K562 (cell line): ENCODE measurements around the gene PDE11A. TPM values are rescaled to one million over a fixed set of nuclear protein-coding genes. Genes with fewer than 3 reads are reported as not detected.
A peak's percentile ranks its signal among the peaks of the same experiment; 100 is the strongest.

ENCODE experiments used
- ATF7 ChIP-seq: fragments of 450-650 bp; IDR thresholded peaks from 2 replicates; pipeline ENCODE4 v1.7.1; 2014; ENCODE audit warnings: mild to moderate bottlenecking, moderate library complexity
- BACH1 ChIP-seq: fragments of 200-800 bp; sonication (Bioruptor generic); IDR thresholded peaks from 2 replicates; pipeline ENCODE4 v1.6.1; 2016; ENCODE audit warnings: missing genetic modification characterization, missing compliant biosample characterization
- CAMTA2 ChIP-seq: fragments of 250-450 bp; sonication (Bioruptor Pico); conservative IDR thresholded peaks from 2 replicates; pipeline ENCODE4 v1.5.1; 2022
- CBX1 ChIP-seq: sonication (generic); IDR thresholded peaks from 2 replicates; pipeline ENCODE4 v1.6.1; 2016; ENCODE audit warnings: antibody characterized with exemption, low read depth, mild to moderate bottlenecking
- GABPA ChIP-seq: fragments of 200-800 bp; sonication (Bioruptor generic); conservative IDR thresholded peaks from 2 replicates; pipeline ENCODE4 v1.6.1; 2016; ENCODE audit warnings: low read depth, missing genetic modification characterization, missing compliant biosample characterization
- HMG20A ChIP-seq: fragments of 450-650 bp; formaldehyde crosslinking; conservative IDR thresholded peaks from 2 replicates; pipeline ENCODE4 v1.4.0; 2020; ENCODE audit warnings: mild to moderate bottlenecking, mixed read lengths
- JUNB ChIP-seq: fragments of 450-650 bp; formaldehyde crosslinking; conservative IDR thresholded peaks from 2 replicates; pipeline ENCODE4 v1.4.0; 2020; ENCODE audit warnings: mild to moderate bottlenecking
- POLR3A ChIP-seq: IDR thresholded peaks from 2 replicates; pipeline ENCODE4 v1.6.1; 2011; ENCODE audit warnings: borderline replicate concordance, mild to moderate bottlenecking, moderate library complexity; ENCODE audit not compliant: insufficient read length, insufficient read depth; ENCODE audit errors: extremely low read depth
- PTRF ChIP-seq: fragments of 450-650 bp; IDR thresholded peaks from 2 replicates; pipeline ENCODE4 v1.6.1; 2016; ENCODE audit warnings: mild to moderate bottlenecking, missing genetic modification characterization, missing compliant biosample characterization
- SMAD3 ChIP-seq: fragments of 450-650 bp; formaldehyde crosslinking; conservative IDR thresholded peaks from 2 replicates; pipeline ENCODE4 v1.4.0; 2020; ENCODE audit warnings: mild to moderate bottlenecking
- SMARCA4 ChIP-seq: fragments of 450-650 bp; IDR thresholded peaks from 2 replicates; pipeline ENCODE4 v1.6.1; 2016
- XRCC5 ChIP-seq: fragments of 200-400 bp; formaldehyde crosslinking; IDR thresholded peaks from 2 replicates; pipeline ENCODE4 v1.6.1; 2017; ENCODE audit warnings: low read depth, mild to moderate bottlenecking, low read length
- ZNF143 ChIP-seq: sonication (generic); formaldehyde crosslinking; IDR thresholded peaks from 2 replicates; pipeline ENCODE4 v1.9.0; 2022; ENCODE audit warnings: mild to moderate bottlenecking, missing genetic modification reagents
- ZNF324 ChIP-seq: fragments of 250-450 bp; sonication (Bioruptor Pico); IDR thresholded peaks from 2 replicates; pipeline ENCODE4 v1.4.0; 2020; ENCODE audit warnings: mild to moderate bottlenecking
- polyA plus RNA-seq, 8 experiments: library from polyadenylated mRNA; depleted of rRNA in 4 of 8; stranded (reverse) in 5 of 8; unstranded in 3 of 8; fragments of >200 nt; fragmentation: Nextera tagmentation in 2 of 8; fragmentation: Illumina TruSeq in 1 of 8; extraction: Ambion mirVana in 2 of 8; extraction: Trizol in 1 of 8; gene quantifications; 2 replicates each; pipeline versions ENCODE4 v1.2.1 to v1.2.3, GENCODE V29; 2011 to 2014; ENCODE audit warnings: inconsistent platforms in 1 of 8, missing spikeins in 1 of 8
- total RNA-seq, 7 experiments: library from RNA; depleted of rRNA in 6 of 7; stranded (reverse); fragments of >200 nt in 6 of 7; fragmentation: Illumina TruSeq in 2 of 7; extraction: Trizol in 2 of 7; gene quantifications; 2 replicates each; pipeline versions ENCODE4 v1.2.1 to v1.2.3, GENCODE V29; 2011 to 2021; ENCODE audit warnings: low replicate concordance in 1 of 7
- TF ChIP-seq, protein P1 (sequence below): fragments of 200-600 bp; sonication (generic); IDR thresholded peaks from one replicate; pipeline ENCODE4 v1.6.1; 2012; ENCODE audit warnings: mild to moderate bottlenecking, low read depth, low read length, inconsistent platforms
- TF ChIP-seq, protein P2 (sequence below), 2 experiments: fragments of 450-650 bp in 1 of 2; sonication (generic) in 1 of 2; formaldehyde crosslinking in 1 of 2; IDR thresholded peaks in 1 of 2; conservative IDR thresholded peaks in 1 of 2; 2 replicates each; pipeline versions ENCODE4 v1.6.1 to v1.8.1; 2016 to 2023; ENCODE audit warnings: mild to moderate bottlenecking in 2 of 2, moderate library complexity in 2 of 2, inconsistent platforms in 1 of 2, missing genetic modification reagents in 1 of 2
- TF ChIP-seq, protein P3 (sequence below): fragments of 450-650 bp; IDR thresholded peaks from 2 replicates; pipeline ENCODE4 v1.6.1; 2016

The PDE11A gene
- total and polyA plus RNA-seq, 9 of the 15 experiments (the other 6 are each of a cell fraction or from before 2014, with no cell fraction given), result 3.2 to 22.1 (median 5.7) TPM

DNA sequence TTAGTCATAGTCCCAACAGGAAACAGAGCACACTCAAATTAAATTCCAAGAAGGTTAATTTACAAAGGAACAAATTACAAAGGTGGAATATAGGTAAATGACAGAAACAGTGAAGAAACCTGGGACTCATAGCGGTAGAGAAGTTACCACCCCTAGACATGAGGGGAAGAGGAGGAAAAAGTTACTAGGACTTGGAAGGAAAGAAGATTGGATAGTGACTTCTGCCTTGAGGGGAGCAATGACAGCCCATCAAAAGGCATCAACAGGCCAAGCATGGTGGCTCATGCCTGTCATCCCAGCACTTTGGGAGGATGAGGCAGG, 2.4 kb upstream of the PDE11A start (continued):
- TF ChIP-seq JUNB (0 out of 2 replicates have a peak, but pooled peaks have one; percentile 37), CAMTA2 (CRISPR knock-in tag) (no peak), CBX1 (no peak), XRCC5 (no peak), POLR3A (no peak), ATF7 (0 out of 2 replicates have a peak, but pooled peaks have one; percentile 3), GABPA (tag) (0 out of 2 replicates have a peak, but pooled peaks have one; percentile 6), SMAD3 (CRISPR knock-in tag) (no peak), PTRF (no peak), HMG20A (no peak), ZNF324 (CRISPR knock-in tag) (0 out of 2 replicates have a peak, but pooled peaks have one; percentile 53), BACH1 (no peak), SMARCA4 (no peak; the same call in 1 of the 2 replicates), ZNF143 (CRISPR knock-in tag) (no peak)
- TF ChIP-seq, protein P1, sequence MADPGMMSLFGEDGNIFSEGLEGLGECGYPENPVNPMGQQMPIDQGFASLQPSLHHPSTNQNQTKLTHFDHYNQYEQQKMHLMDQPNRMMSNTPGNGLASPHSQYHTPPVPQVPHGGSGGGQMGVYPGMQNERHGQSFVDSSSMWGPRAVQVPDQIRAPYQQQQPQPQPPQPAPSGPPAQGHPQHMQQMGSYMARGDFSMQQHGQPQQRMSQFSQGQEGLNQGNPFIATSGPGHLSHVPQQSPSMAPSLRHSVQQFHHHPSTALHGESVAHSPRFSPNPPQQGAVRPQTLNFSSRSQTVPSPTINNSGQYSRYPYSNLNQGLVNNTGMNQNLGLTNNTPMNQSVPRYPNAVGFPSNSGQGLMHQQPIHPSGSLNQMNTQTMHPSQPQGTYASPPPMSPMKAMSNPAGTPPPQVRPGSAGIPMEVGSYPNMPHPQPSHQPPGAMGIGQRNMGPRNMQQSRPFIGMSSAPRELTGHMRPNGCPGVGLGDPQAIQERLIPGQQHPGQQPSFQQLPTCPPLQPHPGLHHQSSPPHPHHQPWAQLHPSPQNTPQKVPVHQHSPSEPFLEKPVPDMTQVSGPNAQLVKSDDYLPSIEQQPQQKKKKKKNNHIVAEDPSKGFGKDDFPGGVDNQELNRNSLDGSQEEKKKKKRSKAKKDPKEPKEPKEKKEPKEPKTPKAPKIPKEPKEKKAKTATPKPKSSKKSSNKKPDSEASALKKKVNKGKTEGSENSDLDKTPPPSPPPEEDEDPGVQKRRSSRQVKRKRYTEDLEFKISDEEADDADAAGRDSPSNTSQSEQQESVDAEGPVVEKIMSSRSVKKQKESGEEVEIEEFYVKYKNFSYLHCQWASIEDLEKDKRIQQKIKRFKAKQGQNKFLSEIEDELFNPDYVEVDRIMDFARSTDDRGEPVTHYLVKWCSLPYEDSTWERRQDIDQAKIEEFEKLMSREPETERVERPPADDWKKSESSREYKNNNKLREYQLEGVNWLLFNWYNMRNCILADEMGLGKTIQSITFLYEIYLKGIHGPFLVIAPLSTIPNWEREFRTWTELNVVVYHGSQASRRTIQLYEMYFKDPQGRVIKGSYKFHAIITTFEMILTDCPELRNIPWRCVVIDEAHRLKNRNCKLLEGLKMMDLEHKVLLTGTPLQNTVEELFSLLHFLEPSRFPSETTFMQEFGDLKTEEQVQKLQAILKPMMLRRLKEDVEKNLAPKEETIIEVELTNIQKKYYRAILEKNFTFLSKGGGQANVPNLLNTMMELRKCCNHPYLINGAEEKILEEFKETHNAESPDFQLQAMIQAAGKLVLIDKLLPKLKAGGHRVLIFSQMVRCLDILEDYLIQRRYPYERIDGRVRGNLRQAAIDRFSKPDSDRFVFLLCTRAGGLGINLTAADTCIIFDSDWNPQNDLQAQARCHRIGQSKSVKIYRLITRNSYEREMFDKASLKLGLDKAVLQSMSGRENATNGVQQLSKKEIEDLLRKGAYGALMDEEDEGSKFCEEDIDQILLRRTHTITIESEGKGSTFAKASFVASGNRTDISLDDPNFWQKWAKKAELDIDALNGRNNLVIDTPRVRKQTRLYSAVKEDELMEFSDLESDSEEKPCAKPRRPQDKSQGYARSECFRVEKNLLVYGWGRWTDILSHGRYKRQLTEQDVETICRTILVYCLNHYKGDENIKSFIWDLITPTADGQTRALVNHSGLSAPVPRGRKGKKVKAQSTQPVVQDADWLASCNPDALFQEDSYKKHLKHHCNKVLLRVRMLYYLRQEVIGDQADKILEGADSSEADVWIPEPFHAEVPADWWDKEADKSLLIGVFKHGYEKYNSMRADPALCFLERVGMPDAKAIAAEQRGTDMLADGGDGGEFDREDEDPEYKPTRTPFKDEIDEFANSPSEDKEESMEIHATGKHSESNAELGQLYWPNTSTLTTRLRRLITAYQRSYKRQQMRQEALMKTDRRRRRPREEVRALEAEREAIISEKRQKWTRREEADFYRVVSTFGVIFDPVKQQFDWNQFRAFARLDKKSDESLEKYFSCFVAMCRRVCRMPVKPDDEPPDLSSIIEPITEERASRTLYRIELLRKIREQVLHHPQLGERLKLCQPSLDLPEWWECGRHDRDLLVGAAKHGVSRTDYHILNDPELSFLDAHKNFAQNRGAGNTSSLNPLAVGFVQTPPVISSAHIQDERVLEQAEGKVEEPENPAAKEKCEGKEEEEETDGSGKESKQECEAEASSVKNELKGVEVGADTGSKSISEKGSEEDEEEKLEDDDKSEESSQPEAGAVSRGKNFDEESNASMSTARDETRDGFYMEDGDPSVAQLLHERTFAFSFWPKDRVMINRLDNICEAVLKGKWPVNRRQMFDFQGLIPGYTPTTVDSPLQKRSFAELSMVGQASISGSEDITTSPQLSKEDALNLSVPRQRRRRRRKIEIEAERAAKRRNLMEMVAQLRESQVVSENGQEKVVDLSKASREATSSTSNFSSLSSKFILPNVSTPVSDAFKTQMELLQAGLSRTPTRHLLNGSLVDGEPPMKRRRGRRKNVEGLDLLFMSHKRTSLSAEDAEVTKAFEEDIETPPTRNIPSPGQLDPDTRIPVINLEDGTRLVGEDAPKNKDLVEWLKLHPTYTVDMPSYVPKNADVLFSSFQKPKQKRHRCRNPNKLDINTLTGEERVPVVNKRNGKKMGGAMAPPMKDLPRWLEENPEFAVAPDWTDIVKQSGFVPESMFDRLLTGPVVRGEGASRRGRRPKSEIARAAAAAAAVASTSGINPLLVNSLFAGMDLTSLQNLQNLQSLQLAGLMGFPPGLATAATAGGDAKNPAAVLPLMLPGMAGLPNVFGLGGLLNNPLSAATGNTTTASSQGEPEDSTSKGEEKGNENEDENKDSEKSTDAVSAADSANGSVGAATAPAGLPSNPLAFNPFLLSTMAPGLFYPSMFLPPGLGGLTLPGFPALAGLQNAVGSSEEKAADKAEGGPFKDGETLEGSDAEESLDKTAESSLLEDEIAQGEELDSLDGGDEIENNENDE, result no peak
- TF ChIP-seq, protein P2, sequence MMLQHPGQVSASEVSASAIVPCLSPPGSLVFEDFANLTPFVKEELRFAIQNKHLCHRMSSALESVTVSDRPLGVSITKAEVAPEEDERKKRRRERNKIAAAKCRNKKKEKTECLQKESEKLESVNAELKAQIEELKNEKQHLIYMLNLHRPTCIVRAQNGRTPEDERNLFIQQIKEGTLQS (IDR thresholded peaks at IDR 0.05), result peak; percentile 32
- TF ChIP-seq, protein P2 (CRISPR knock-in tag; conservative IDR thresholded peaks at IDR 0.05), result no peak
- TF ChIP-seq, protein P3, sequence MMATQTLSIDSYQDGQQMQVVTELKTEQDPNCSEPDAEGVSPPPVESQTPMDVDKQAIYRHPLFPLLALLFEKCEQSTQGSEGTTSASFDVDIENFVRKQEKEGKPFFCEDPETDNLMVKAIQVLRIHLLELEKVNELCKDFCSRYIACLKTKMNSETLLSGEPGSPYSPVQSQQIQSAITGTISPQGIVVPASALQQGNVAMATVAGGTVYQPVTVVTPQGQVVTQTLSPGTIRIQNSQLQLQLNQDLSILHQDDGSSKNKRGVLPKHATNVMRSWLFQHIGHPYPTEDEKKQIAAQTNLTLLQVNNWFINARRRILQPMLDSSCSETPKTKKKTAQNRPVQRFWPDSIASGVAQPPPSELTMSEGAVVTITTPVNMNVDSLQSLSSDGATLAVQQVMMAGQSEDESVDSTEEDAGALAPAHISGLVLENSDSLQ, result peak; percentile 82
